Astrocyte of the spinal cord (primary cell): ENCODE results near the gene IL10RA.

Experiments
- DNase-seq: peaks from one replicate; pipeline ENCODE4 v3.0.0; 2011; ENCODE audit warnings: low read depth, low spot score
- H3K4me3 ChIP-seq: 2 replicates; pipeline ENCODE4 v1.5.1; 2011; ENCODE audit warnings: low read depth, mild to moderate bottlenecking, low read length, moderate library complexity
- in situ Hi-C: cut with HindIII; loops from 2 replicates; pipeline ENCODE4 v1.10.0; 2017; ENCODE audit warnings: low sequenced_read_pairs
- TF ChIP-seq, protein P1 (sequence below): IDR thresholded peaks from 2 replicates; pipeline ENCODE4 v1.5.1; 2012; ENCODE audit warnings: low read depth, mild to moderate bottlenecking, low read length, inconsistent platforms

Gene IL10RA

DNA sequence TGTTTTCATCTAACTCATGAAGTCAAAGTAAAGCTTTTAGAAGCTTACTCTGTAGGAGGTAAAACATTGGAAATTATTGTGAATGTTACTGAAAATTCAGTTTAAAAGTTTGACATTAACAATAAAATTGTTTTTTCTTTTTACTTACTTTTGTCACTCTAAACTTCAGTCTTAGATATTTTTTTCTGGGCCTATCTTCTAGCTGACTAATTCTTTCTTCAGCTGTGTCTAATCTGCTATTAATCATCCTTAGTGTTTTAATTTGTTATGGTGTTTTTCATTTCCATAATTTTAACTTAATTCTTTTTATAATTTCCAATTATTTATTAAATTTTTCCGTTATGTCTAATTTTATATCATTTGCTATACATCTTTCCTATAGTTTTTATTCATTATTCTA is 35.0 kb downstream of the IL10RA start:
- TF ChIP-seq, protein P1, sequence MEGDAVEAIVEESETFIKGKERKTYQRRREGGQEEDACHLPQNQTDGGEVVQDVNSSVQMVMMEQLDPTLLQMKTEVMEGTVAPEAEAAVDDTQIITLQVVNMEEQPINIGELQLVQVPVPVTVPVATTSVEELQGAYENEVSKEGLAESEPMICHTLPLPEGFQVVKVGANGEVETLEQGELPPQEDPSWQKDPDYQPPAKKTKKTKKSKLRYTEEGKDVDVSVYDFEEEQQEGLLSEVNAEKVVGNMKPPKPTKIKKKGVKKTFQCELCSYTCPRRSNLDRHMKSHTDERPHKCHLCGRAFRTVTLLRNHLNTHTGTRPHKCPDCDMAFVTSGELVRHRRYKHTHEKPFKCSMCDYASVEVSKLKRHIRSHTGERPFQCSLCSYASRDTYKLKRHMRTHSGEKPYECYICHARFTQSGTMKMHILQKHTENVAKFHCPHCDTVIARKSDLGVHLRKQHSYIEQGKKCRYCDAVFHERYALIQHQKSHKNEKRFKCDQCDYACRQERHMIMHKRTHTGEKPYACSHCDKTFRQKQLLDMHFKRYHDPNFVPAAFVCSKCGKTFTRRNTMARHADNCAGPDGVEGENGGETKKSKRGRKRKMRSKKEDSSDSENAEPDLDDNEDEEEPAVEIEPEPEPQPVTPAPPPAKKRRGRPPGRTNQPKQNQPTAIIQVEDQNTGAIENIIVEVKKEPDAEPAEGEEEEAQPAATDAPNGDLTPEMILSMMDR = no peak
- H3K4me3 ChIP-seq = no peak overlapping the region
- in situ Hi-C loops = no loop called here
- no peak for DNase-seq

DNA sequence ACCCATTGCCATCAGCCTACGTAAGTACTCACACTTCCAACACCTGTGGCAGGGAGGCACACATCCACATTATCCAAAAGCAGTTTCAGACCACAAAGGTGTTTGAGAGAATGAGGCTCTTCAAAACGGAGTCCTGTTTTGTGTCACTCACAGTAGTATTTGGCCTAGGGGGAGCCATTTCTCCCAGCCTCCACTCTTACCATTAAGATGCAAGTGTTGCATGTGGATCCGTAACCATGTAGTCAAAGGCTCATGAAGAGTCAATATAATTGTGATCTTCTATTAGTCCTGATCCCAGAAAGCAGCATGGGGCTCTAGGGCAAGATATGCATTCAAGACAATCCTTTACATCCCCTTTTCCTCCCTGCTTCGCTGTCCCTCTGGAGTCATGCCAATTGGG is 41.5 kb downstream of the IL10RA start:
- TF ChIP-seq, protein P1 = no peak
- in situ Hi-C loops = no loop called here
- H3K4me3 ChIP-seq = no peak overlapping the region
- DNase-seq = no peak

DNA sequence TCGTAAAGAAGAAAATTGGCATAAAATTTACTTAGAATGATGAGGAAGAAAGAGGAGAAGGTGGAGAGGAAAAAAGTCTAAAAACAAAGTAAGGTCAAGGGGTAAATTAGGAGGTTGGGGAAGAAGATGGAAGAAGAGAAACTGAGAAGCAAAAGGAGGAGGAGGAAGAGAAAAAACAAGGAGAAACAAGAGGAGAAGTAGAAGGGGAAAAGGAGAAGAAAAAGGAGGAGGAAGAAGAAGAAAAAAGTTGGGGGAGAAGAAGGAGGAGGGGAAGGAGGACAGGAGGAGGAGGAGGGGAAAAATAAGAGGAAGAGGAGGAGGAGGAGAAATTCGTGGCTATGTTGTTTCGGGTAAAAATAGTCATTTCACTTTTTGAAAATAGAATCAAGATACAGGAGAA is 42.4 kb downstream of the IL10RA start:
- DNase-seq = no peak
- TF ChIP-seq, protein P1 = no peak
- no peak overlapping the region for H3K4me3 ChIP-seq
- in situ Hi-C loops = no loop called here

DNA sequence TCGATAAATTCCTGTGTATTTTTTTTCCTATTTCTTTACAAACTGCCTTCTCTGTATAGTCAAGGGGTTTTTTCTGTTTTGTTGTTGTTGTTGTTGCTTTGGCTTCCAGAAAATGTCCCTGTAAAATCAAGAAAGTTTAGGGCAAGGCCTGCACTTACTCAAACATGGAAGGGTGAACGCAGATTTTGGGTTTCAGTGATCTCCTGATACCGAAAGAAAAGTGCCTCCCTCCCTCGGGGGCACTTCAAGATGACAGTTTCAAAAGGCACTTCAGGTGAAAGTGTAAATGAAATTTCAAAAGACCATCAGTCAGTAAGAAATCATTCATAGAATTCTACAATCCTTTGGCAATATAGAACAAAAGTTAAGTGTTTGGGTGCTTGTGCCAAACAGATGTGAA is 47.2 kb downstream of the IL10RA start:
- H3K4me3 ChIP-seq = no peak overlapping the region
- TF ChIP-seq, protein P1 = no peak
- DNase-seq = no peak
- in situ Hi-C loops = no loop called here

DNA sequence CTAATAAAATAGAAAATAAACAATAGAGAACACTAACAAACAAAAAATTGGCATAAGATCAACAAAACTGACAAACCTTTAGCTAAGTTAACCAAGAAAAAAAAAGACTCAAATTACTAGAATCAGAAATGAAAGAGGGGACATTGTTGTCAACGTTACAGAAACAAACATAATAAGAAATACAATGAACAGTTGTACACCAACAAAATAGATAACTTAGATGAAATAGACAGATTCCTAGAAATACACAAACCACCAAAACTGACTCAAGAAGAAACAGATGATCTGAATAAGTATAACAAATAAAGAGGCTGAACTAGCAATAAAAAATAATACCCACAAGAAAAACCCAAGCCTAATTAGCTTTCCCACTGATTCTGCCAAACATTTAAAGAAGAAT is 55.9 kb downstream of the IL10RA start:
- no peak overlapping the region for H3K4me3 ChIP-seq
- TF ChIP-seq, protein P1 = no peak
- no peak for DNase-seq
- in situ Hi-C loops = no loop called here

DNA sequence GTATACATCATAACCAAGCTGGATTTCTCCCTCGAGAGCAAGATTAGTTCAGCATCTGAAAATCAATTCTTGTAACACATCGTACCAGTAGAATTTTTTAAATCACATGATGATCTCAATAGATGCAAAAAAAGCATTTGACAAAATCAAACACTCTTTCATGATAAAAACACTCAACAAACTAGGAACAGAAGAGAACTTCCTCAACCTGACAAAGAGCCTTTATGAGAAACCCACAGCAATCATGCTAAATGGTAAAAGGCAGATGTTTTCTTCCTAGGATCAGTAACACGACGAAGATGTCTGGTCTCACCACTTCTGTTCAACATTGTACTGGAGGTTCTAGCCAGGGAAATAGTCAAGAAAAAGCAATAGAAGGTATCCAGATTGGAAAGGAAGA is 56.6 kb downstream of the IL10RA start:
- in situ Hi-C loops = no loop called here
- no peak for DNase-seq
- H3K4me3 ChIP-seq = no peak overlapping the region
- TF ChIP-seq, protein P1 = no peak

DNA sequence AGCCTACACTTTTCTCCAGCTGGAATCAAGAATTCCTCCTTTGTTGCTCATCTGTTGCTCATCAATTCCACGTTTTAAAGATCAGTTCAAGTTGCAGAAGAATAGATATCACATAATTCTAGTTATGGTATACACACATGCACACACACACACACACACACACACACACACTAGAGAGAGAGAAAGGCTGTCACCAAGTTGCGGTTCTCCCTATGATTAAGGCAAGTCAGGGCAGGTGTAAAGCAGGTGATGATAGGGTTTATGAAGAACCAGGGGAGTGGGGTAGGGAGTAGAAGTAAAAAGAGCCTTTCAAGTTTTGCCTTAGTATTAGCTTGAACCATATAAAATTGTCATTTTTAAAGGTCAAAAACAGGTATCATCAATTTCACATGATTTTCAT is 59.0 kb downstream of the IL10RA start:
- TF ChIP-seq, protein P1 = no peak
- H3K4me3 ChIP-seq = no peak overlapping the region
- no peak for DNase-seq
- in situ Hi-C loops = no loop called here
